RWPE2 (cell line): Measurements from ENCODE around the gene BRD7.

Source experiments
- ATAC-seq: fragments of 200-7000 bp; cut with Tn5 transposase; 3 replicates; pipeline ENCODE4 v1.9.1; 2021; ENCODE audit warnings: low read depth
- DNase-seq: peaks from one replicate; pipeline ENCODE4 v3.0.0-alpha.2; 2020; ENCODE audit warnings: low spot score
- H3K27ac ChIP-seq: fragments of 450-650 bp; 2 replicates; pipeline ENCODE4 v1.5.1; 2017; ENCODE audit warnings: mild to moderate bottlenecking; ENCODE audit not compliant: poor library complexity, severe bottlenecking
- H3K27me3 ChIP-seq: fragments of 250-450 bp; sonication (Bioruptor Pico); 2 replicates; pipeline ENCODE4 v1.5.1; 2021; ENCODE audit warnings: mild to moderate bottlenecking, moderate library complexity; ENCODE audit not compliant: insufficient read depth, poor library complexity, severe bottlenecking
- H3K36me3 ChIP-seq: fragments of 250-450 bp; sonication (Bioruptor Pico); 2 replicates; pipeline ENCODE4 v1.5.1; 2020; ENCODE audit warnings: low read depth, mild to moderate bottlenecking, moderate library complexity
- H3K4me1 ChIP-seq: fragments of 250-450 bp; sonication (Bioruptor Pico); 2 replicates; pipeline ENCODE4 v1.5.1; 2021; ENCODE audit warnings: mild to moderate bottlenecking, moderate library complexity; ENCODE audit not compliant: insufficient read depth, poor library complexity, severe bottlenecking
- H3K4me3 ChIP-seq: fragments of 250-450 bp; sonication (Bioruptor Pico); 2 replicates; pipeline ENCODE4 v1.5.1; 2021; ENCODE audit warnings: mild to moderate bottlenecking, moderate library complexity; ENCODE audit not compliant: severe bottlenecking
- H3K9me3 ChIP-seq: fragments of 250-450 bp; sonication (Bioruptor Pico); 2 replicates; pipeline ENCODE4 v1.5.1; 2021; ENCODE audit warnings: mild to moderate bottlenecking, moderate library complexity; ENCODE audit not compliant: severe bottlenecking
- TF ChIP-seq, protein P1 (sequence below): fragments of 450-650 bp; IDR thresholded peaks from one replicate; pipeline ENCODE4 v1.5.1; 2017; ENCODE audit warnings: mild to moderate bottlenecking, moderate library complexity; ENCODE audit not compliant: poor library complexity, severe bottlenecking

Gene BRD7

DNA sequence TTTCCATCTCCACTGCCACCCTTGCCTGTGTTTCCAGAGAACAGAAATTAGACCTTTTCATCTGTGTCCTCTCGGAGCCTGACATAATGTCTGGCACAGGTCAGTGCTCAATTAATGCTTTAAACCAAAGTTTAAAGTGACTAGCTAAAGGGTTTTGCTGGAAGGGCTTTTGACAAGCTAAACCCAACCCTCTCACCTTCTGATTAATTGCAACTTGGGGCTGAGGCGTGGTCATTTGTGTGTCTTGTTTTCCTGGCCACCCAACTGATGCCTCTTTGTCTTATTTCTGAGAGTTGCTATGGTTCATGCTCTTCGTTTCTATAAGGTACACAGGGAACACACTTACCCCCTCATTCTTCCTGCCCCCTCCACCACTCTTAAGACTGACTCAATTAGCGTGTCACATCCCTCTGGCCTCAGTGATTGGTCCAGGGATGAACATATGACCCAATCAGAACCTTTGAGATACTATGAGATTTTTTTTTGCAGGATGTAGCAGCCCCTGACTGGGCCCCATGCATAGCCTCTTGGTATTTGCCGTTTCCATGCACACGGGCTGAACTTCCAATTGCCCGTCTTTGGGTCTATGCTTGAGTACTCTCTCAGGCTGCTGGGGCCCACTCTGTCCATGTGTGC lies 15.8 kb upstream of the BRD7 start:
- TF ChIP-seq, protein P1, sequence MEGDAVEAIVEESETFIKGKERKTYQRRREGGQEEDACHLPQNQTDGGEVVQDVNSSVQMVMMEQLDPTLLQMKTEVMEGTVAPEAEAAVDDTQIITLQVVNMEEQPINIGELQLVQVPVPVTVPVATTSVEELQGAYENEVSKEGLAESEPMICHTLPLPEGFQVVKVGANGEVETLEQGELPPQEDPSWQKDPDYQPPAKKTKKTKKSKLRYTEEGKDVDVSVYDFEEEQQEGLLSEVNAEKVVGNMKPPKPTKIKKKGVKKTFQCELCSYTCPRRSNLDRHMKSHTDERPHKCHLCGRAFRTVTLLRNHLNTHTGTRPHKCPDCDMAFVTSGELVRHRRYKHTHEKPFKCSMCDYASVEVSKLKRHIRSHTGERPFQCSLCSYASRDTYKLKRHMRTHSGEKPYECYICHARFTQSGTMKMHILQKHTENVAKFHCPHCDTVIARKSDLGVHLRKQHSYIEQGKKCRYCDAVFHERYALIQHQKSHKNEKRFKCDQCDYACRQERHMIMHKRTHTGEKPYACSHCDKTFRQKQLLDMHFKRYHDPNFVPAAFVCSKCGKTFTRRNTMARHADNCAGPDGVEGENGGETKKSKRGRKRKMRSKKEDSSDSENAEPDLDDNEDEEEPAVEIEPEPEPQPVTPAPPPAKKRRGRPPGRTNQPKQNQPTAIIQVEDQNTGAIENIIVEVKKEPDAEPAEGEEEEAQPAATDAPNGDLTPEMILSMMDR: no peak

DNA sequence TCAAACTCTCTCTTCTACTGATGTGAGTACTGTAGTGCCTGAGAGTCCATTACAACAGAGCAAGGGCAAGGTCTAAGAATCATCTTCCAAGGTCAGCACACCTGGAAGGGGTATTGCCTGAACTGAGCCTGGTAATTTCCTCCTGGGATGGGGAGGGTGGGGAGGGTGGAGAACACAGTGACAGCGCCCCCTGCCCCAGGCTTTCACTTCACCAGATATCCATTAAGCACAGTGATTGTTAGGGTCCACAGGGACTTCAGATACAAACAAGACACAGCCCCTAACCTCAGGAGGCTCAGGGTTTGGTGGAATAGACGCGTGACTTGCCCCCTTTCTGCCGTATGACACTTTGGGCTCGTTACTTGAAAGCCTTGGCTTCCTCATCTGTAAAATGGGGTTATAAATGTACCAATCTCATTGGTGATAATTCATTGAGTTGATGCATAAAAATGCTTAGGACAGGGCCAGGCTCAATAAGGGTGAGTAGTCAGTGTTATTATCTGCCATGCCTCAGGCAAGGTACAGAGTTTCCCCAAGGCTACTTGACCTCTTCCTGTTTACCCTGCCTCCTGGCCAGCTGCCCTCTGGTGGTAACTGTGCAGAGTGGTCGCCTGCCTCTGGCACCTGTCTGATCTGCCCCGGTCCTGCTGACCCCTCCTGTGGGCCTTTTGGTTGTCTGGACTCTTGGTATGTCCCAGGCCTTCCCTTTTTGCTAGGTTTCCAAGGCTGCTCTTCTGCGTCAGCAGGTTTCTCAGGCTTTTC lies 13.1 kb upstream of the BRD7 start:
- DNase-seq (no peak), ATAC-seq (no peak)
- H3K27ac ChIP-seq: no peak overlapping the region
- H3K9me3 ChIP-seq: no peaks in the 10 kb centered on the region
- H3K4me1 ChIP-seq: no peaks in the 10 kb centered on the region
- TF ChIP-seq, protein P1: no peak
- no peak overlapping the region for H3K4me3 ChIP-seq
- H3K36me3 ChIP-seq: no peaks in the 10 kb centered on the region
- H3K27me3 ChIP-seq: no peaks in the 10 kb centered on the region

More for the DNA sequence above, 15.8 kb upstream of the BRD7 start:
- DNase-seq: no peak
- Histone ChIP-seq H3K36me3 (no peaks in the 10 kb centered on the region), H3K4me3 (no peak overlapping the region), H3K9me3 (no peaks in the 10 kb centered on the region), H3K4me1 (no peaks in the 10 kb centered on the region), H3K27ac (no peak overlapping the region), H3K27me3 (no peaks in the 10 kb centered on the region)
- no peak for ATAC-seq

DNA sequence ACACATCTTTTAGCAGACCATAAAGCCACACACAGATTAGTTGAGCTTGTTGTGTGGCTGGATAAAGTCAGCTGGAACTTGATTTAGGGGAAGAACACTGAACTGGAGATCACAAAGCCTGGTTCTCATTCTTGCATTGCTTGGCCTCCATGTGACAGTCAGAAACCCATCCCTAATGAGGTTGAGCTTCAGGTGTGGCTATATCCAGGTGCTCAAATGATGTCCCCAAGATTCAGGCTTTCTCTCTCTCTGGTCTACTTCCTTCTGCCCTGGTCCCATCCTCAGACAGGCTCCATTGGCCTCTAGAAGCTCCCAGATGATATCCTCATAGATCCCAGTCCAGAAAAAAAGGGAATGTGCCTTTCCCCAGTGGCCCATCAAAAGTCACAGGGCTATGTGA lies 9.6 kb upstream of the BRD7 start:
- TF ChIP-seq, protein P1: no peak
- Histone ChIP-seq H3K27me3 (no peaks in the 10 kb centered on the region), H3K9me3 (no peaks in the 10 kb centered on the region), H3K4me1 (no peaks in the 10 kb centered on the region), H3K36me3 (no peaks in the 10 kb centered on the region), H3K4me3 (no peak overlapping the region), H3K27ac (no peak overlapping the region)
- ATAC-seq (no peak), DNase-seq (no peak)

DNA sequence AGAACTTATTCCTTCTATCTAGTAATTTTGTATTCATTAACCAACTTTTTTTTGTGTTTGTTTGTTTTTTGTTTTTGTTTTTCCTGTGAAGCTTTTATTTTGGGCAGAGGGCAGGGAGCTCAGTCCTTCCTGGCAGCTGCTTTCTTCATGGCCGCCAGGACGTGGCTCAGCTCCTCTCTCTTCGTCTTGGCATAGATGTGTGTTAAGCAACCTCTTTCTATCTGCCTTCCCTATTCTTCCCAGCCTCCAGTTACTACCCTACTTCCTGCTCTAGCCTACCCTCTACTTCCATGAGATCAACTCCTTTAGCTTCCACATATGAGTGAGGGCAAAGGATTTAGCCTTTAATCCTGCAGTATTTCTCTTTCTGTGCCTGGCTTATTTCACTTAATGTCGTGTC lies 8.2 kb upstream of the BRD7 start:
- TF ChIP-seq, protein P1: no peak

DNA sequence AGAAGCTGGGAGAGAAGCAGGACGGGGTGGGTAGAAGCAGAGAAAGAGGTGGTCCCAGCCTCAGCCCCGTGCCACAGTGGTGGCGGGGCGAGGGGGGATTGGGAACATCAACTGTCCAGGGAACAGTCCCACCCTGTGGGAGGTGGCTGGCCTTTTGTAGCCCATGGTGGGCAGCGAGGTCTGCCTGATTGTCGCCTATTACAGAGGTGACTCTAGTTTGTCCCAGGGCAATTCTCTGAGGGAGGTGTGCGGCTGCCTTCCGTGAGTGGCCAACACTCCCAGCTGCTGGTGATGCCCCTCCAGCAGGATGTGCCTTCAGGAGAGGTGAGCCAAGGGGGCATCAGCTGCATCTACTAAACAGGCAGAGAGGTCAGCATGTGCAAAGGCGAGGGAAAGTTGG lies 5.0 kb upstream of the BRD7 start:
- no peak overlapping the region for H3K27ac ChIP-seq
- no peaks in the 10 kb centered on the region for H3K27me3 ChIP-seq
- H3K4me1 ChIP-seq: no peaks in the 10 kb centered on the region
- TF ChIP-seq, protein P1: no peak
- H3K9me3 ChIP-seq: no peaks in the 10 kb centered on the region
- DNase-seq: no peak
- no peak for ATAC-seq
- H3K36me3 ChIP-seq: no peaks in the 10 kb centered on the region
- no peak overlapping the region for H3K4me3 ChIP-seq

More for the DNA sequence above, 8.2 kb upstream of the BRD7 start:
- Histone ChIP-seq H3K9me3 (no peaks in the 10 kb centered on the region), H3K27ac (no peak overlapping the region), H3K36me3 (no peaks in the 10 kb centered on the region), H3K4me3 (no peak overlapping the region), H3K4me1 (no peaks in the 10 kb centered on the region), H3K27me3 (no peaks in the 10 kb centered on the region)
- DNase-seq (no peak), ATAC-seq (no peak)
